Right hindlimb (tissue), 1 donor: ENCODE measurements around the gene NRIP1.
"Not testable (repeated sequence)": the region's sequence is repeated elsewhere in the genome, so short reads cannot be mapped to it uniquely, and the experiment has no call there.

Experiments used
- DNase-seq: peaks from one replicate; pipeline ENCODE4 v3.0.0-alpha.2; 2018

Gene NRIP1

DNA sequence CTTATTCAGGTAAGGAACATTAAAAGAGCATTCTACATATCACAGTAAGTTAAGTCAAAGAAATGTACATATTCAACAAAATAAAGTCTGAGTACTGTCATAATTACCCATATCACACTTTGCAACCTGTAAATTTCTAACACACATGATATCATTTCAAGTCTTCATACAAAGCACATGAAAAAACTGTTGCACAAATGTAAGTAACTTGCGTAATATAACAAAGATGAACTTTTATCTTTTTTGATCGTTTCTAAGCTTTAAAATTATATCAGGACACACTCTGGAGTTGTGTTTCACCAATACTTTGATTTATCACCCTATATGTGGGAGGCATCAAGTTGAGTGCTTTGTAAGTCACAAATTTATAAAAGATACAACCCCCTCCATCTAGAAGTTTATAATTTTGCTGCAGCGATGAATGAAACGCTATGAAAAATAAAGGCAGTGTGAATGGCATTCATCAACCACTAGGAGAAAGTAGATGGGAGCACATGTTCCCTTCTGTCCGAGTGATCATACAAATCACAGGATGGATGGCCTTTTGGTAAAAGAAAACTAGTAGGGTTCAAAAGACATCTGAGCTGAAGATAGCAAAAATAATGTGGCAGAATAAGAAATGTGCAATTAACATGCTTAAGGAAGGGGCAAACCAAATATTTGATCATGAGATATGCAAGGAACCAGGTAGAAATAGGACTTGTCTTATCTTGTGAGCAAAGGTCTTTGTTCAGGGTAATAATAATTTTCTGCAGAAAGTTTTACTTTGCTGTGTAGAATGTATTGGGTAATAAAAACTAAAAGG lies 27.5 kb downstream of the NRIP1 start:
- no peak for DNase-seq

DNA sequence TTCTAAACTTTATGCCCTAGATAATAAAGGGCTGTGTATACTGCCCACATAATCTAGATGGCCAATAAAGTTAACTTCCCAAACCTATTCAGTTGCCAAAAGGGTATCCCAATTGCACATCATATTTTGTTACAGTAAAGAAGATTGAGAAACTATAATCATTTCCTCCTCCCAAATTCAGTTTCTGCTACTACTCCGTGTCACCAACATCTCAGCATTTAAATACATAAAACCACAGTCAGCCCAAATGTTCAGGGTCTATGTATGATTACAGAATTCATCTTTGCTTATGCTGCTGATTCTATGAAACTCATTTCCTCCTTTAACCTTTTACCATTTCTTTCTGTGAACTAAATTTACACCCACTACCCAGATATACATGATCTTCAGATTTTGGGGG lies 28.6 kb downstream of the NRIP1 start:
- DNase-seq = no peak

DNA sequence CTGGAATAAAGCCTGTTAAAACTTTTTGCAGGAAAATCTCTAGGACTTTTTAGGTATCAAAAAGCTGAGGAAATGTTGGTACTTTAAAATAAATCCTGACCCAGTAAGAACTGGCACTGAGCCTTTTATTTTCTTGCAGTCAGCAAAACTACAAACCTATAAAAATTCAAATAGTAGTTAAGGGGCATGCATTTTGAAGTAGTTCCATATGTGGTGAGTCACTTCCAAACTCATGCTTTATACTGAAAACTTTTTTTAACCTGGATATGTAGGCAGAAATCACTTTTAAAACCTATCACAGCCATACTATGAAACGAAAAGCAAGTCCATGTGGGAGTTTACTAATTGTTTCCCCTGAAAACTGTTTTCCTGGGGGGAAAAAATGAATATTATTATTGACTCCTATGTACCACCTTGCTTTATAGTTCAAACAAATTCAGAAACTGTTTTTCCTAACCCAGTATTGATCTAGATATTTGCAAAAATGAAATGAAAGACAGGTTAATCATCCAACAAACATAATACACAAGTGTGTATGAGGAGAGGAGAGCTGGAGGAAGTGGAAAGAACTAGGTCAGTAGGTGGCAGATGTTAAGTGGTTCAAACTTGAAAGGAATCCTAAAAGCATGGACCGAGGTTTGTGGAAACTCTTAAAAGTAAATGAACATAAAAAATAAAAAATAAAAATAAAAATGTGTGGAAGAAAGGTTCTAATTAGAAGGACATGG lies 30.5 kb downstream of the NRIP1 start:
- DNase-seq = no peak

DNA sequence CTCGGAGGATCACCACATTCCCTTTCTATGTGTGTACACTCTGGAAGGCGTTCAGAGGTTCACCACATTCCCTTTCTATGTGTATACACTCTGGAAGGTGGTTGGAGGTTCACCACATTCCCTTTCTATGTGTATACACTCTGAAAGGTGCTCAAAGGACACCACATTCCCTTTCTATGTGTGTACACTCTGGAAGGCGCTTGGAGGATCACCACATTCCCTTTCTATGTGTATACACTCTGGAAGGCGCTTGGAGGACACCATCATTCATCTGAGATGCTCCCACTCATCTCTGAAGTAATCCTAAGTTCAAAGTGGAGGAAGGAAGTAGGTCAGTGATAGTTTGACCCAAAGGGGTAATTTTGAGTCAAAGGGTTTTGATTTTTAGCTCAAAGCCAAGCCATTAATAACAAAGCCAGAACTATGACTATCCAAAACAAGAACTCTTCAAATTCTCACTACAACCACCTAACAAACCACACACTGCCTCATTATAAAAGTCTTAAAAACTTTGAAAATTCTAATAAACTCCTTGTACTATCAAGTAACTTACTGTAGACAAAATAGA lies 32.9 kb downstream of the NRIP1 start:
- DNase-seq = no peak

DNA sequence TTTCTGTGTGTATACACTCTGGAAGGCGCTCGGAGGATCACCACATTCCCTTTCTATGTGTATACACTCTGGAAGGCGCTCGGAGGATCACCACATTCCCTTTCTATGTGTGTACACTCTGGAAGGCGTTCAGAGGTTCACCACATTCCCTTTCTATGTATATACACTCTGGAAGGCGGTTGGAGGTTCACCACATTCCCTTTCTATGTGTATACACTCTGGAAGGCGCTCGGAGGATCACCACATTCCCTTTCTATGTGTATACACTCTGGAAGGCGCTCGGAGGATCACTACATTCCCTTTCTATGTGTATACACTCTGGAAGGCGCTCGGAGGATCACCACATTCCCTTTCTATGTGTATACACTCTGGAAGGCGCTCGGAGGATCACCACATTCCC lies 33.4 kb downstream of the NRIP1 start:
- DNase-seq = not testable (repeated sequence)

DNA sequence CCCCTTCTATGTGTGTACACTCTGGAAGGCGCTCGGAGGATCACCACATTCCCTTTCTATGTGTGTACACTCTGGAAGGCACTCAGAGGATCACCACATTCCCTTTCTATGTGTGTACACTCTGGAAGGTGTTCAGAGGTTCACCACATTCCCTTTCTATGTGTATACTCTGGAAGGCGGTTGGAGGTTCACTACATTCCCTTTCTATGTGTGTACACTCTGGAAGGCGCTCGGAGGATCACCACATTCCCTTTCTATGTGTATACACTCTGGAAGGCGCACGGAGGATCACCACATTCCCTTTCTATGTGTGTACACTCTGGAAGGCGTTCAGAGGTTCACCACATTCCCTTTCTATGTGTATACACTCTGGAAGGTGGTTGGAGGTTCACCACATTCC lies 33.9 kb downstream of the NRIP1 start:
- DNase-seq = not testable (repeated sequence)

DNA sequence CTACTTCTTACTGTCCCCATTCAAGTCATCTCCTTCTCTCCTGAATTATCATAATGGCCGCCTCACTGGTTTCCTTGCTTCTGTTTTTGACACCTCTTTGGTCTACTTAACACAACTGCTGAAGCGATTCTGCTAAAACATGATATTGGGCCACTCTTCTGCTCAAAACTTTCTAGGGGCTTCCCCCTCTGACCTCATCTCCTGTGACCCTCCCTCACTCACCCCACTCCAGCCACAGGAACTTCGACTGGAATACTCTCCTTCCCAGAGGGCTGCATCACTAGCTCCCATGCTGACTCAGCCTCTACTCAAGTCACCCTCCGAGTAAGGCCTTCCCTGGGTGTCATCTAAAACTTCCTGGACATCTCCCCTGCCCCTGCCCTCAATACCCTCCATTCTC lies 35.7 kb downstream of the NRIP1 start:
- no peak for DNase-seq

DNA sequence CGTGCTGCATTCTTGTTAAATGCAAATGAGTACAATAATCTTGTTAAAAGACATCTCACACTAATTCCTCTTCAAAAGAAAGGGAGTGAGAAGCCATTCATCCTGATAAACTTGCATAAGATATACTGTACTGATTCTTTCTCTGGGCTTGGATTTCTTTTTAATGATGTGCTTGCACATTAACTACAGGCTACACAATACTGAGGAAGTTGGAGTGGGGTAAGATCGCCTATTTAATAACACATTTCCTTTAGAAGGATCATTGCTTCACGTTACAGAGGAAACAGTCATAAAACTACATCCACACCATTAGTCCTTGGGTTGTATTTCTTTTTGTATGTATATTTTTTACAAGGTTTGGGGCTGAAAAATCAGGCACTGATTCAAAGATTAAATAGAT lies 36.6 kb downstream of the NRIP1 start:
- DNase-seq = no peak

DNA sequence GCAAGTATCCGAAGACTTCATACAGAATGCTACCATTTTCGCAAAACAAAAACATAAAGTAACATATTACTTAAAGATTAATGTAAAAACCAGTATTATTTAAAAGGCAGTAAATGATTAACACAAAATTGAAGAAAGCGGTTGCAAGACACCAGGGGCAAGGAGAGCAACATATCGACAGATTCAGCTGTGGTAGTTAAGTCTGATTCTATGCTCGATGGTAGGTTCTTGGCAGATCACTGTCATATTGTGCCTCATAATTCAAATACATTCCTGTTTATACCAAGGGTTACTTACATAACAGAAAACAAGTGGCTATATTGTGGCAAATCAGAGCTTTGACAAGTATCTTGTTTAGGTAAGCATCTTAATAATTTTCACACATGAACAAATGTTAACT lies 37.7 kb downstream of the NRIP1 start:
- no peak for DNase-seq

DNA sequence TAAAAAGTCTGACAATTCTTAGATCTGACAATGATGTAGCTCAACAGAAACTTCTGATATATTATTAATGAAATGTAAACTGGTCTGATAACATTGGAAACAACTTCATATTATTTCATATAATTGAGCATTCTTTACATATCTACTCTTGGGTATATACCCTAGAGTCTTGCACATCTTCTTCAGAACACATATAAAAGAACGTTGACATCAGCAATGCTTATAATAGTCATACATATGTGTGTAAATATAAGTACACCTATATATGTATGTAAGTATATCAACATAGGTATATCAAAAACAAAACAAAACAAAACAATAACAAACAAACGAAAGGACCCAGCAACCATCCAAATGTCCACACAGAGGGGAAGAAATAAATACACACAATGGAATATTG lies 38.4 kb downstream of the NRIP1 start:
- DNase-seq = no peak

DNA sequence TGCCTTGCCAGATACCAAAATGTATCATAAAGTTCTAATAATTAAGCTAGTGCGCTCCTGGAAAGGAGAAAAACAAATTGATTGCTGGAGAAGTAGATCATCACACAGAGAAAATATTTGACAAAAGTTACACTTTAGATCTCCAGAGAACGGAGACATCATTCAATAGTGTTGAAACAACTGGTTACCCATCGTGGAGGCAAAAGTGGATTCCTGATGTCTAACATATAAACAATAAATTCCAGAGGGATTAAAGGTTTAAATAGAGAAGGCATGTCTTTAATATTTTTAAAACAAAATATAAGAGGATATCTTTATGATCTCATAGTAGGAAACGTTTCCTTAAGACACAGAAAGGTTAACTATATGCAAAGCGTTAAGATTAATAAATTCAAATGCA lies 41.0 kb downstream of the NRIP1 start:
- no peak for DNase-seq

DNA sequence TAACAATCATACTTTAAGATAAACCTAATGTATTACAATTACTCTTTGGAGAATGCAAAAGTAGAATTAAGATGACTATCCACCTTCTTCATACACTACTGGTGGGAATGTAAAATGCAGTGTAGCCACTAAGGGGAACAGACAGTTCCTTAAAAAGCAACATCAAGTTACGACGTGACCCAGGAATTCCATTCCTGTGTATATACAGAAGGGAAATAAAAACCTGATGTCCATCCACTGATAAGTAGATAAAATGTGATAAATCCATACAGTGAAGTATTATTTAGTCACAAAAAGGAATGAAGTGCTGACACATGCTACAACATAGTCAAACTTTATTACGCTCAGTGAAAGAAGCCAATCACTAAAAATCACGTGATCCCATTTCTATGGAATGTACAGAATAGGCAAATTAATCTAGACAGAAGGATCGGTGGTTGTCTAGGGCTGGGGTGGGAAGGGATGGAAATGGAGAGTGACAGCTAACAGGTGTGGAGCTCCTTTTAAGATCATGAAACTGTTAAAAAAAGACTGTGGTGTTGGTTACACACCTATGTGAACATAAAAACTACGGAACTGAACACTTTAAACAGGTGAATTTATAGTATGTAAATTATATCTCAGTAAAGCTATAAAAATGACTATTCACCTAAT lies 42.1 kb downstream of the NRIP1 start:
- DNase-seq = no peak

DNA sequence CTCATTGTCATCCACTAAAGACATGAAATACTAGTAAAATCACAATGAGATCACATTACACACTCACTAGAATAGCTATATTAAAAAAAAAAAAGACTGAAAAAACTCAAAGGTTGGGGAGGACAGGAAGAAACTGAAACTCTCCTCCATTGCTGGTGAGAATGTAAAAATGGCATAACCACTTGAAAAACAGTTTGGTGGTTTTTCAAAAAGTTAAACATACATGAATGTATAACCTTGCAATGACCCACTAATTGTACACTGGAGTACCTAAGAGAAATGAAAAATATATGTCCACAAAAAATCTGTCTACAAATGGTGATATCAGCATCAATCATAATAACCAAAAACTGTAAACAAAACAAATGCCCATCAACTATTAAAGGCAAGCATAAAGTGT lies 44.0 kb downstream of the NRIP1 start:
- no peak for DNase-seq

DNA sequence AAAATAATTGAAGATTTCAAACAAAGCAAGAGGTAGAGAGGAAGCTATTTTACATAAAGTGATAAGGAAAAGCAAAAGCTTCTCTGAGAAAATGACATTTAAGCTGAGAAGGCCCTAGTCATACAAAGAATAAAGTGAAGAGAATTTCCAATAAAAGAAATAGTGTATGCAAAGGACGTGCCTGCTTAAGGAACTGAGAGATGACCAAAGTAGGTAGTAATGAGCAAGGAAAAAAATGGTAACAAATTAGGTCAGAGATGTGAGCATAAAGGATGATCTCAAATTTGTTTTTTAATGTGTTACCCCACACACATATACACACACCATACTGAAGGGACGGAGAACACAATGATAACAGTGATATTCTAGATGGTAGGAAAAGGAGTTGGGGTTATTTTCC lies 46.4 kb downstream of the NRIP1 start:
- DNase-seq = no peak

DNA sequence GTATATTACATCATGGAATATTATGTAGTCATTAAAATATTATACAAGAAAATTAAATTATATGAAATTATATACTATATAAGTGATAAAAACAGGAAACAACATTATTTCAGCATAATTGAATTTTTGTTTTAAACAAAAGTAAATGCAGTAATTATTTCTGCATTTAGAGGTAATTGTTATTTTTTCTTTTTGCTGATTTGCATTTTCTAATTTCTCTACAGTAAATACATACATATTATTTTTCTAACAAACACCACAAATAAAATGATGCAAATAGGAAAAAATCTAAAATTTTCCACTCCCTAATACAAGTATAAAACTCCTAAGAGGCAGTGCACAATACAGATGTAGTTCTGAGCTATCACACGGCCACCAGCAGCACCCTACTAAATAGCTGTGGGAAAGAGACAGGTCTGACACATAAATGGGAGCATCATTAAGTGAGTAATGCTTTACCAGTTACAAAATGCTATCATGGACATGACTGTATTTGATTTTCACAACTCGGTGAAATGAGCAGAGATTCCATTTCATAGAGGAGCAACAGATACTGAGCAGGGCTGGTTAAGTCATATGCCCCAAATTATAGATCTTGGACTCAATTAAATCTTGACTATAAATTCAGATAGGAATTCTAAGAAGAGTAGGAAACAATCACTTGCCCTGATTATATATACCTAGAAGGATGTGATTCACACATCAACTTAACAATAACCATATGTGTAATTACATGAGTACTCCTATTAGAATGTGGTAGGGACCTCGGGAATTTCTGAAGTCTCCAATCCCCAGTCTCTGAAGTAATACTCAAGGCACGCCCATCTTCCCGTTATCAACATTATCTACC lies 49.0 kb downstream of the NRIP1 start:
- DNase-seq = no peak

DNA sequence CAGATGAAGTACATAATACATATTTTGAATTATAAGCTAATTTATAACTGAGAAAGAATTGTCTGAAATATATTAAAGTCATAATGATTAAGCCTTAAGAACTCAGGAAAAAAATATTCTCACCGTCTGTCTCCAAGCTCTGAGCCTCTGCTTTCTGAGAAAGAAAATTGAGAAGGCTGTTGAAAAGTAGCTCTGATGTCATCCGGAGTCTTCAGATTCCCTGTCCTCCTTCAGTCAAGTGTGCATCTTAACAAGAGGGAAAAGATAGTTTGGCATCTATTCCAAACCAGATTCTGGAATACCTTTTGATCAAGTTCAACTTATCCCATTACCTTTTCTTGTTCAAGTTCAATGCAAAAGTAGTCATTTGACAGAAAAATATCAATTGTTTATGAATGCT lies 50.6 kb downstream of the NRIP1 start:
- no peak for DNase-seq

DNA sequence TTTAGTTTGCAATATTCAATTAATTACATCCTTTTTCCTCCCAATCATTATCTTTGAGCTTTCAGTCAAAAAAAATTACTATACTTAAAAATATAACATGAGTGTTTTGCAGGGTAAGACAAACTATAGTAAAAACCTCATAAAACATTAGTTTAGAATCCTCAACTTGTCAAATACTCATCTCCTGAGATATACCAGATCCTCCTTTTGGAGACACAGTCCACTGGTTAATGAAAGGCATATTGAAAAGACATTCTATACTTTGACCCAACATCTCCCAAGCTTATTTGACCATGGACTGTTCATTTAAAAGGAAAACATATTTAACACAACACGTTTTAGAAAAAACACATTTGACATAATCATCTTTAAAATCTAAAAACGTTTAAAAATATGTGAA lies 52.8 kb downstream of the NRIP1 start:
- DNase-seq = no peak

DNA sequence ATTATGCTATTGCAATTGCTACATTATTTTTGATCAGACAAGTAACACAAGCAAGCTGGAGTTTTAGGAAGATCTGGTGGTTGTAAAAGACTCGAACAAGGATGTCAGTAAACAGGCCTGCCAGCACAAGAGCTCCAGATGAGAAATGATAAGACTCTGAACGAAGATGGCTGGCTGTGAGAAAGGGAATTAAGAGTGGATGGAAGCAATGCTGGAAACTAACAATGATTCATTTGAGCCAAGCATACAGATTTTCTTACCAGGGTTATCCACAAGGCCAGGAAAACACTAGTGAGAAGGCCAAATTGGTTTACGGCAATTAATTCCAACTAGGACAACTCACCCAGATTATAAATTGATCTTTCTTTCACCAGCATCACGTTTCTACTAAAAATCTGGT lies 54.2 kb downstream of the NRIP1 start:
- DNase-seq = no peak

DNA sequence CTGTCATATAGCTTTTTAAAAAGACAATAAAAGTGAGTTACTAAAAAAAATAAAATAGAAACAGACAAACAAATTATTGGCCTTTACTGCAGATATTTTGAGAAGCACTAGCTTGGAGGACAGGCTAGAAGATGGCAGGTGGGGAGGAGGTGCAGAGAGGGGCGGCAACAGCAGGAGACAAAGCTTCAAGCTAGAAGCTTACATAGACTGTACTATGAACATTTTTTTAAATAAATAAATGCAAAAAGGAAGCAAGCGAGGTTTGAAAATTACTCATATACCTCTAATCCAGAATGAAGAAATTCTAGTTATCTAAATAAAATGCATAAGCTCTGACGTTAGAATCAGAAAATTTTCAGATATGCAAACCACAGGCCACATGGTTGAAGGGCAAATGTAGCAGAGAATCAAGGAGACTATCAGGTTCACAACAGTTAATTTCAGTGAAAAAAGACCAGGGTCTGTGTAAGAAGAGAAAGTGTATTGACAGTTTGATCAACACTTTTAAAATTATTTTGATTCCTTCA lies 54.9 kb downstream of the NRIP1 start:
- DNase-seq = no peak

DNA sequence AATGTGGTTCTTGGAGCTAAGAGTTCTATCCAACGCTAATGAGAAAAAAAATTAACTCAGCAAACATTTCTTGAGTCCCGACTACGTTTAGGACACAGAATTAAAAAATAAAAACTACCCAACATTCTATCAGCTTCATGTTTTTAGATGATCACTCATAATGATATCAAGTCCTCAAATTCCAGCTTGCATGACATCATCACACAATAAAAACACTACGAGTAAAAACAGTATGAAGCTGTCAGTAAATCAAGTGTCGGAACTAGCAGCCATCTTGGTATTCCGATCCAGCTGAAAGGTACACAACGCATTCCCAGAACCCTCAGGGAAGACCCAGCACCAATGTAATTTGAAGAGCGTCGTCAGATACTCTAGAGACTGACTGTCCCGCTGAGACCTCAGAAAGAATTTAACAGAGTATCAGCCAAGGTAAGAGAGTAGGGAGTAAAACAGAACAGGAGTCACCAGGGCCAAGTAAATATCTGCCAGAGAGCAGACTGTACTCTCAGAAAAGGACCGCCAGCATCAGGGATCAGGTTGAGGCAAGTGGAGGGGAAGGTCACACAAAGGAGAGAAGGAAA lies 57.0 kb downstream of the NRIP1 start:
- DNase-seq = no peak

DNA sequence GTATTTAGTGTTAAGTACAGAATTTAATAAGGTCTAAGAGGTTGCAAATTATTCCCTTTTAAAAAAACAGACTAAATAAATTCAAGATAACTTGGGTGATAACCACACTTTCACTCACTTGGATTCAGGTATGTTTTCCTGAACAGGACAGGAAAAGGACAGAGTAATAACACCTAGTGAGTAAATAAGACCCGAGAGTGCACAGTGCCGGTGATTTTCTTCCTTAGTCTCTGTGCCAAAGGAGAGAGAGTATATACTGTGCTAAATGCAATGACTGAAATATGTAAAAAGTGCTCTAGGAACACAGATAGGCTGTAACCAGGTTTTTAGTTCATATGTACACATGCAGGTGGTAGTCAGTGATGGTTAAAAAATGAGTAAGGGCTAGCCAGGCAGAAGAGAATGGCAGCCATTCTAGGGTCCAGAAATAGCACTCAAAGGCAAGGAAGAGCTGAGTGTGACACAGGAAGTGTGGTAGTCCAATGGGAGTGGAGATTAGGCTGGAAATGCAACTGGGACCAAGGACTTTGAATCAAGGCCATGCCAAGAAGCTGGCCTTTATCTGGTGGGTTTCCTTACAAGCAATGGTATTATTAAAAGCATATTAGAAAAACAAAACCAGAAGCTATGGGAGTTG lies 58.1 kb downstream of the NRIP1 start:
- no peak for DNase-seq

DNA sequence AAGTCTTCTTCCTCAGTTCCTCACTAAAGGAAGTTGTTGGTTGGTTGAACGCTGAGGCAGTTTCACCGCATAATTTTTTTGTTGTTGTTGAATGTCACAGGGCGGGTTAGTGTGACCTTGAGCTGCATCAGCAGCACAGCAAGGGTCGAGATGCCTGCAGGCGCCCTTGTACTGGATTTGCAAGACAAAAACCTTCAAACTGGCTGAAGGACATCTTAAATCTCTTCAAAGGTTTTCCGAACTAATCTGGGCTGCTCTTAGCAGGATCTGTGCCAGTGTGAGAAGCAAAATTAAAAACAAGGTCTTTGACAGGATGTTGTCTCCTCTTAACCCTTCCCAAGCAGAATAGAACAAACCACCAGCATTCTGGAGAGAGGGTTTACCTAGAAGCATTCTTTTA lies 59.4 kb downstream of the NRIP1 start:
- DNase-seq = no peak
